ENCODE data around the gene IL1RL2.

GRCh38 chr2:102277202-102277700 lies 90.4 kb downstream of the IL1RL2 start:
- TF ChIP-seq POLR2A (IDR thresholded peaks at IDR 0.05; ENCODE audit: low read length), result no peak
- TF ChIP-seq GATA1 (IDR thresholded peaks at IDR 0.05; ENCODE audit: low read depth, low read length), result no peak
